Karpas-422 (cell line): ENCODE measurements around the gene CRABP2. TPM values are rescaled to one million over a fixed set of nuclear protein-coding genes. Genes with fewer than 3 reads are reported as not detected.

ENCODE experiments used
- DNase-seq: peaks from one replicate; pipeline ENCODE4 v3.0.0-alpha.2; 2015
- H2AFZ ChIP-seq: fragments of 200-600 bp; sonication (generic); 2 replicates; pipeline ENCODE4 v1.6.1; 2014; ENCODE audit warnings: antibody characterized with exemption, low read length, mixed read lengths
- H3K27ac ChIP-seq: fragments of 200-600 bp; sonication (generic); 2 replicates; pipeline ENCODE4 v1.5.1; 2014; ENCODE audit warnings: mild to moderate bottlenecking, low read length, moderate library complexity
- H3K27me3 ChIP-seq: fragments of 200-600 bp; sonication (generic); 2 replicates; pipeline ENCODE4 v1.6.1; 2014; ENCODE audit warnings: low read length, mixed read lengths
- H3K36me3 ChIP-seq: fragments of 200-600 bp; sonication (generic); 2 replicates; pipeline ENCODE4 v1.6.1; 2014; ENCODE audit warnings: low read length, mixed read lengths; ENCODE audit not compliant: insufficient read depth
- H3K4me1 ChIP-seq: fragments of 200-600 bp; sonication (generic); 2 replicates; pipeline ENCODE4 v1.6.1; 2014; ENCODE audit warnings: mild to moderate bottlenecking, low read length, mixed read lengths
- H3K4me2 ChIP-seq: fragments of 200-600 bp; sonication (generic); 2 replicates; pipeline ENCODE4 v1.6.1; 2014; ENCODE audit warnings: low read length, low read depth, mild to moderate bottlenecking; ENCODE audit not compliant: poor library complexity, severe bottlenecking
- H3K4me3 ChIP-seq: fragments of 200-600 bp; sonication (generic); 2 replicates; pipeline ENCODE4 v1.5.1; 2014; ENCODE audit warnings: mild to moderate bottlenecking, antibody characterized with exemption, low read length, mixed read lengths
- H3K79me2 ChIP-seq: fragments of 200-600 bp; sonication (generic); 2 replicates; pipeline ENCODE4 v1.6.1; 2014; ENCODE audit warnings: mild to moderate bottlenecking, low read length, mixed read lengths
- H3K9ac ChIP-seq: fragments of 200-600 bp; sonication (generic); 2 replicates; pipeline ENCODE4 v1.6.0; 2014; ENCODE audit warnings: low read length
- H3K9me2 ChIP-seq: fragments of 200-600 bp; sonication (generic), shearing (Covaris generic); replicated peaks from 2 replicates; pipeline ENCODE4 v1.6.0; 2014; ENCODE audit warnings: mild to moderate bottlenecking, low read length, moderate library complexity; ENCODE audit not compliant: insufficient read depth
- H3K9me3 ChIP-seq: fragments of 300-700, 200-600 bp; sonication (generic); 2 replicates; pipeline ENCODE4 v1.6.1; 2014; ENCODE audit warnings: low read length, mixed read lengths
- H4K20me1 ChIP-seq: fragments of 200-600 bp; sonication (generic); 2 replicates; pipeline ENCODE4 v1.6.1; 2014; ENCODE audit warnings: mild to moderate bottlenecking, antibody characterized with exemption, low read length, low read depth; ENCODE audit not compliant: insufficient read depth
- total RNA-seq: library from RNA; depleted of rRNA; stranded (reverse); fragments of >200 nt; shearing (Covaris generic); gene quantifications from 2 replicates; pipeline ENCODE4 v1.2.3, GENCODE V29; 2014; ENCODE audit warnings: low replicate concordance

Gene CRABP2
- total RNA-seq, 1 experiment from 2014 or later, result 0.56 TPM

DNA sequence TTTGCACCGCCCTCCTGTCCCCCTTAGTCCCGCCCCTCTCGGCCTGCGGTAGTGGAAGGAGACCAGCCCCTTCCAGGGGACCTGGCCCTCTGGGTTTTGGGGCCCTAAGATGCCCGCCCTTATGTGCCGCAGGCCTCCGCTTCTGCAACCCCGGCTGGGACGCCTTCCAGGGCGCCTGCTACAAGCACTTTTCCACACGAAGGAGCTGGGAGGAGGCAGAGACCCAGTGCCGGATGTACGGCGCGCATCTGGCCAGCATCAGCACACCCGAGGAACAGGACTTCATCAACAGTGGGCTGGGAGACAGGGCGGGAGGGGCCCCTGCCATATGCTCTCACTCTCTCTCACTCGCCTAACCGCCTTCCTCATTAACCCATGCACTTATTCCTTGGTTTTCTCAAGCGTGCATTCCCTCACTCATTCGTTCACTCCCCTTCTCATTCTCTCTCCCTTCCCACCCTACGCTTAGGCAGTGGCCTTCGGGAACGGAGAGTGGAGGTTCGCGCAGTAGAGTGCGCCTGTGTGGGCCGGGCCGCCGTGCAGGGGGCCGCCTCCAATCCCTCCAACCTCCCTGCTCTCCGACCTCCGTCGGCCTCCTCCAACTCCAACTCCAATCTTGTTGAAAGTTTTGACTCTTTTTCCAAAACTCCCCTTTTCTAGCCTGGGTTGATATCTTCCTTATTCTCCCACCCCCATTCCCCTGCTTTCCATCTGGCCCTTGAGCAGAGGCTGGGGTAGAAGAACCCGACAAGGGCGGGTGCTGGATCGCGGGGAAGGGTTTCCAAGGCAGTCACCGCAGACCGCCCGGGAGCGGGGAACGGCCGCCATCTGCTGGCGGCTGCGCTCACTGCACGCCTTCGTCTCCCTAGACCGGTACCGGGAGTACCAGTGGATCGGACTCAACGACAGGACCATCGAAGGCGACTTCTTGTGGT is 48.3 kb downstream of the CRABP2 start:
- Histone ChIP-seq H3K4me1 (peaks cover 5% of the 10 kb centered on the region; the same call in 1 of the 2 replicates), H3K9me3 (no peaks in the 10 kb centered on the region), H2AFZ (no peak overlapping the region), H3K27ac (no peak overlapping the region), H3K36me3 (no peaks in the 10 kb centered on the region), H3K27me3 (no peaks in the 10 kb centered on the region), H3K9me2 (no peaks in the 10 kb centered on the region), H3K4me2 (no peak overlapping the region), H4K20me1 (peaks cover 5% of the 10 kb centered on the region; the same call in 1 of the 2 replicates), H3K9ac (no peak overlapping the region), H3K4me3 (no peak overlapping the region), H3K79me2 (no peaks in the 10 kb centered on the region)
- DNase-seq, result peak; percentile 81

DNA sequence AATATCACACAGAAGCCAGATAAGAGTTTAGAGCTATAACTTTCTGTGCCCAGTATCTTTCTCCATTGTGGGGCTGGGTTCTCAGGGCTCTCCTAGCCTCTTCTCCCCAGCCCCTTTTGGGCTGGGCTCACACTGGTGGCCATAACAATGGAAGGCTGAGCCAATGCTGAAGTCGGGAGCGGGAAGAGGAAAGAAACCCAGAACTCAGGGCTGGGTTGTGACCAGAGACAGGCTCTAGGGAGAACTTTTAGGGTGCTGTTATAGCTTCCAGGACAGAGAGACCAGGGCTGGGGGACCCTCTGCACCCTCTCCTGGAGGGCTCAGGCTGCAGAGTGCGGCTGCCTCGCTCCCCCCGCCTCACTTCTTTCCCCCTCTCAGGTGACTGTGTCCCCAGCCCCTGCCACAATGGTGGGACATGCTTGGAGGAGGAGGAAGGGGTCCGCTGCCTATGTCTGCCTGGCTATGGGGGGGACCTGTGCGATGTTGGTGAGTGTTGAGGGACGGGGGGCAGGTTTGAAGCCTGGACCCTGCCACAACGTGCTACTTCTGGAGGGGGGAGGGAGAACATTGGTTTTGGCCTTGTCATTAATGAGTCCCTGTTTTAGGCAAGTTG is 49.4 kb downstream of the CRABP2 start:
- no peaks in the 10 kb centered on the region for H3K9me2 ChIP-seq
- H3K27me3 ChIP-seq, result no peaks in the 10 kb centered on the region
- no peak overlapping the region for H3K4me3 ChIP-seq
- no peaks in the 10 kb centered on the region for H3K79me2 ChIP-seq
- H3K4me2 ChIP-seq, result no peak overlapping the region
- H3K9me3 ChIP-seq, result no peaks in the 10 kb centered on the region
- peaks cover 5% of the 10 kb centered on the region; the same call in 1 of the 2 replicates for H4K20me1 ChIP-seq
- H2AFZ ChIP-seq, result no peak overlapping the region
- DNase-seq, result no peak
- H3K9ac ChIP-seq, result no peak overlapping the region
- H3K27ac ChIP-seq, result no peak overlapping the region
- peaks cover 4% of the 10 kb centered on the region; the same call in 1 of the 2 replicates for H3K4me1 ChIP-seq
- H3K36me3 ChIP-seq, result no peaks in the 10 kb centered on the region

DNA sequence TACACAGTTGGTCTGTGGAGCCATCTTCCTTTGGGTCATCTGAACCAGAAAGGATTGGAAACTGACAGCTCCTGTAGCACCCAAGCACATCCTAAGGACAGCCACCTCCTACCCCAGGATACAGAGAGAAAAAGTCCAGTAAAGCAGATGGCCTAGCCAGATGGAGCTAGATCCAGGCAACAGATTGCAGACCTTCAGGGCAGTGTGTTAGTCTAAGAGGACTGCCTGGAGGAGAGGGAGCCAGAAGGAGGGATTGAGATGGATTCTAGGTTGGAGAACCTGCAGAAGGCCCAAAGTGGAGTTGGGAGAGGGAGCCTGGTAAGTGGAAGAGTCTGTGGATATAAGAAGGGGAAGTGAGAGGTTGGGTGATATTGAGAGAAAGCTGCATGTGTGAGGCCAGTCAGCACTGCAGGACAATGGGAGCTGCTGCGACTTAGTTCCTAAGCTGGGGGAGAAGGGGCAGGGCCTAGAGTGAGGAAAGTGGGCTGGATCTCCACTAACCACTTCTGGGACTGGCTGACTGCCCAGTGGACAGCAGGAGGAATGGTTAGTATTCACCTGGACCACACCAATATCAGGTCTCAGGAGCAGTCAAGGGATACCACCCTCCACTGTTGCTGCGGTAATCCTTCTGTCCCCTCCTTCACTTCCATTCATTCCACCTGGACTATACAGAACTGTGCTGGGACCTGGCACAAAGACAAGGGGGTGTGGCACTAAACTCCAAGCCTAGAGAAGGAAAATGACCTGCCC is 50.1 kb downstream of the CRABP2 start:
- DNase-seq, result no peak
- Histone ChIP-seq H3K27me3 (no peaks in the 10 kb centered on the region), H4K20me1 (peaks cover 5% of the 10 kb centered on the region; the same call in 1 of the 2 replicates), H3K27ac (no peak overlapping the region), H3K9me2 (no peaks in the 10 kb centered on the region), H3K79me2 (no peaks in the 10 kb centered on the region), H3K4me2 (no peak overlapping the region), H3K4me3 (no peak overlapping the region), H3K4me1 (peaks cover 4% of the 10 kb centered on the region; the same call in 1 of the 2 replicates), H2AFZ (no peak overlapping the region), H3K9ac (no peak overlapping the region), H3K9me3 (no peaks in the 10 kb centered on the region), H3K36me3 (no peaks in the 10 kb centered on the region)

DNA sequence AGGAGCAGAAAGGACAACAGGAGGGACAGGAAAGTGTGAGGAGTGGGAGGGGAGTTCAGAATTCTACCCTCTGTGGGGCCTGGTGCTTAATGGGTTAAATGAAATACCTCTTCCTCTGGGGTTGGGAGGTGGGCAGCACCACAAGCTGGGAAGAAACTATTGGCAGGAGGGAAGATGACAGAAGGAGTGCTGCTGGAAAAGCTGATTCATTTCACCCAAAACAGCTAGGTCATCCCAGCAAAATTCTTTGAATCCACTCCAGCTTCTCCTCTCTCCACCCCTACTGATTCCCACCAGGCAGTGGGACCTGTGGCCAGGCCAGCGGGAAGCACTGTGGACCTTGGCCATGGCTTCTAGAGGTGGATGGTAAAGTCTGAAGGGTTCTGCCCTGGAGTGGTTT is 50.7 kb downstream of the CRABP2 start:
- Histone ChIP-seq H3K9ac (no peak overlapping the region), H3K27me3 (no peaks in the 10 kb centered on the region), H3K79me2 (no peaks in the 10 kb centered on the region), H3K9me3 (no peaks in the 10 kb centered on the region), H2AFZ (no peak overlapping the region), H3K27ac (no peak overlapping the region), H3K4me2 (no peak overlapping the region), H3K4me1 (peaks cover 4% of the 10 kb centered on the region; the same call in 1 of the 2 replicates), H3K36me3 (no peaks in the 10 kb centered on the region), H3K4me3 (no peak overlapping the region), H4K20me1 (peaks cover 5% of the 10 kb centered on the region; the same call in 1 of the 2 replicates), H3K9me2 (no peaks in the 10 kb centered on the region)
- DNase-seq, result no peak

DNA sequence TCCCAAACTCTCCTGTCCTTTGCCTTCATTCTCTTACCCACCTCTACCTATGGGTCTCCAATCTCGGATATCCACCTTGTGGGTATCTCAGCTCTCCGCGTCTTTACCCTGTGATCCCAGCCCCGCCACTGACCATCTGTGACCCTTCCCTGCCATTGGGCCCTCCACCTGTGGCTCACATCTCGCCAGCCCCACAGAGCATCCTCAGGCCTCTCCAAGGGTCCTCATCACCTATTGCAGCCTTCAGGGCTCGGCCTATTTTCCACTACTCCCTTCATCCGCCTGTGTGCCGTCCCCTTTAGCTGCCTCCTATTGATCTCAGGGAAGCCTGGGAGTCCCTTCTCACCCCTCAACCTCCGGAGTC is 52.4 kb downstream of the CRABP2 start:
- Histone ChIP-seq H3K9ac (no peak overlapping the region), H3K4me2 (no peak overlapping the region), H4K20me1 (peaks cover 5% of the 10 kb centered on the region; the same call in 1 of the 2 replicates), H3K4me3 (no peak overlapping the region), H3K9me3 (no peaks in the 10 kb centered on the region), H3K9me2 (no peaks in the 10 kb centered on the region), H3K36me3 (no peaks in the 10 kb centered on the region), H3K79me2 (no peaks in the 10 kb centered on the region), H3K27ac (no peak overlapping the region), H3K27me3 (no peaks in the 10 kb centered on the region), H2AFZ (no peak overlapping the region), H3K4me1 (no peaks in the 10 kb centered on the region)
- DNase-seq, result no peak

GRCh38 chr1:156652131-156652991 is 53.0 kb downstream of the CRABP2 start:
- Histone ChIP-seq H3K27me3 (no peaks in the 10 kb centered on the region), H3K79me2 (no peaks in the 10 kb centered on the region), H3K4me1 (no peaks in the 10 kb centered on the region), H3K36me3 (no peaks in the 10 kb centered on the region), H3K27ac (no peak overlapping the region), H3K9ac (no peak overlapping the region), H3K4me3 (no peak overlapping the region), H3K4me2 (no peak overlapping the region), H2AFZ (no peak overlapping the region), H3K9me3 (no peaks in the 10 kb centered on the region), H3K9me2 (no peaks in the 10 kb centered on the region), H4K20me1 (peaks cover 5% of the 10 kb centered on the region; the same call in 1 of the 2 replicates)
- peak; percentile 75 for DNase-seq
